ENCODE data around the gene PRSS48. TPM values are rescaled to one million over a fixed set of nuclear protein-coding genes. Genes with fewer than 3 reads are reported as not detected.

PRSS48 gene
- total RNA-seq, 1 donor from 2014 or later: not detected

Small RNA genes within 50 kb of the gene (small RNA-seq; reads per million reads assigned to genes)
- gene AC104819.2 (not detected), gene RNU6-1282P (not detected)

Other genes starting within 250 kb of the PRSS48 start
- gene RPS3A, start 177.5 kb upstream of the PRSS48 start, total RNA-seq: 5,357 TPM
- gene SH3D19, start 48.4 kb downstream of the PRSS48 start, total RNA-seq: 20.4 TPM
- 15.1 TPM for gene FHIP1A, start 132.0 kb downstream of the PRSS48 start, total RNA-seq